ENCODE results near the gene MAEL.

Gene MAEL

GRCh38 chr1:166999075-166999474 lies 10.0 kb downstream of the MAEL start:
- ChIA-PET POLR2A (no interaction called here), CTCF (interaction anchor here (0.9 kb wide), 1 partner anchor 60 kb away, joined by 3 read pairs; no protein-coding TSS in a partner anchor)
- no peak for DNase-seq (ENCODE audit: low read depth, low spot score)

GRCh38 chr1:166999500-167000055 lies 10.5 kb downstream of the MAEL start:
- TF ChIP-seq CTCF (IDR thresholded peaks at IDR 0.05; ENCODE audit: insufficient read depth, low read length, missing control alignments) = no peak
- DNase-seq (ENCODE audit: low read depth, low spot score) = no peak
- no peak overlapping the region for H3K4me3 ChIP-seq (ENCODE audit: low read depth, low read length)
- ChIA-PET CTCF (interaction anchor here (0.9 kb wide), 1 partner anchor 59 kb away, joined by 3 read pairs; no protein-coding TSS in a partner anchor), POLR2A (no interaction called here)

More at GRCh38 chr1:166999075-166999474, 10.0 kb downstream of the MAEL start:
- H3K4me3 ChIP-seq (ENCODE audit: low read depth, low read length) = no peak overlapping the region
- no peak for TF ChIP-seq CTCF (IDR thresholded peaks at IDR 0.05; ENCODE audit: insufficient read depth, low read length, missing control alignments)

- CTCF ChIA-PET = no interaction called here
- POLR2A ChIA-PET = no interaction called here
- DNase-seq (ENCODE audit: low read depth, low spot score) = no peak
- no peak overlapping the region for H3K4me3 ChIP-seq (ENCODE audit: low read depth, low read length)
- TF ChIP-seq CTCF (IDR thresholded peaks at IDR 0.05; ENCODE audit: insufficient read depth, low read length, missing control alignments) = no peak
Observed at GRCh38 chr1:167000546-167000945, 11.5 kb downstream of the MAEL start.

- TF ChIP-seq CTCF (IDR thresholded peaks at IDR 0.05; ENCODE audit: insufficient read depth, low read length, missing control alignments) = no peak
- ChIA-PET POLR2A (no interaction called here), CTCF (no interaction called here)
- H3K4me3 ChIP-seq (ENCODE audit: low read depth, low read length) = no peak overlapping the region
- no peak for DNase-seq (ENCODE audit: low read depth, low spot score)
Observed at GRCh38 chr1:167002354-167002753, 13.3 kb downstream of the MAEL start.

- DNase-seq (ENCODE audit: low read depth, low spot score) = no peak
- CTCF ChIA-PET = no interaction called here
- POLR2A ChIA-PET = no interaction called here
- H3K4me3 ChIP-seq (ENCODE audit: low read depth, low read length) = no peak overlapping the region
- TF ChIP-seq CTCF (IDR thresholded peaks at IDR 0.05; ENCODE audit: insufficient read depth, low read length, missing control alignments) = no peak
Observed at GRCh38 chr1:167003711-167004110, 14.6 kb downstream of the MAEL start.

GRCh38 chr1:167011560-167012191 lies 22.6 kb downstream of the MAEL start:
- no peak overlapping the region for H3K4me3 ChIP-seq (ENCODE audit: low read depth, low read length)
- DNase-seq (ENCODE audit: low read depth, low spot score) = no peak
- ChIA-PET CTCF (no interaction called here), POLR2A (no interaction called here)
- TF ChIP-seq CTCF (IDR thresholded peaks at IDR 0.05; ENCODE audit: insufficient read depth, low read length, missing control alignments) = no peak
